K562 (cell line): ENCODE data around the gene SNTG2. TPM values are rescaled to one million over a fixed set of nuclear protein-coding genes. Genes with fewer than 3 reads are reported as not detected.

ENCODE experiments used
- ATAC-seq: fragments of 200-7000 bp; cut with Tn5 transposase; 3 replicates; pipeline ENCODE4 v1.9.1; 2020; ENCODE audit warnings: moderate library complexity
- BruUV-seq: library from RNA; stranded (reverse); fragments of 400-500 nt; replicated peaks from 2 replicates; lab custom pipeline; 2021; lab: Mats Ljungman, UMichigan
- CTCF ChIA-PET: fragments of 300-600 bp; formaldehyde crosslinking; extraction: SDS; loops from one replicate; lab custom pipeline; 2021; ENCODE audit warnings: low intra/inter-chr PET ratio; lab: Yijun Ruan, JAX
- POLR2A ChIA-PET: fragments of 300-600, 350-650 bp; sonication (Branson Sonifier 250); formaldehyde crosslinking; extraction: SDS; loops from one replicate; lab custom pipeline; 2021; ENCODE audit warnings: antibody characterized with exemption, inconsistent platforms; lab: Yijun Ruan, JAX
- DNase-seq, 4 experiments: peaks; one replicate each; pipeline versions ENCODE4 v3.0.0 to v3.0.0-alpha.2; 2011 to 2018; ENCODE audit warnings: low spot score in 3 of 4, mixed read lengths in 3 of 4; ENCODE audit errors: extremely low read depth in 1 of 4
- FAIRE-seq: peaks from 2 replicates; lab custom pipeline; 2011; peaks lifted over from hg19 to GRCh38; lab: Jason Lieb, UNC
- H2AFZ ChIP-seq: 2 replicates; pipeline ENCODE4 v1.6.0; 2011; ENCODE audit warnings: low read depth, low read length, control low read depth, inconsistent platforms
- H3K27ac ChIP-seq: fragments of 200-600 bp; 3 replicates; pipeline ENCODE4 v1.8.0; 2011; ENCODE audit warnings: low read depth, mild to moderate bottlenecking, control low read depth, inconsistent platforms, low read length, moderate library complexity, mixed read lengths; ENCODE audit errors: extremely low read depth
- H3K27me3 ChIP-seq, 2 experiments: fragments of 300-600 bp in 1 of 2; 2 replicates in 1 of 2; 3 replicates in 1 of 2; pipeline versions ENCODE4 v1.6.0 to v1.8.0; 2011; ENCODE audit warnings: inconsistent platforms in 2 of 2, low read length in 2 of 2, mild to moderate bottlenecking in 1 of 2, mixed read lengths in 1 of 2, moderate library complexity in 1 of 2; ENCODE audit not compliant: control insufficient read depth in 2 of 2, insufficient read depth in 2 of 2
- H3K36me3 ChIP-seq: fragments of 300-600 bp; 3 replicates; pipeline ENCODE4 v1.8.0; 2011; ENCODE audit warnings: mild to moderate bottlenecking, low read length, inconsistent platforms; ENCODE audit not compliant: control insufficient read depth, insufficient read depth
- H3K4me1 ChIP-seq, 2 experiments: fragments of 200-600 bp in 1 of 2; replicated peaks in 1 of 2; 2 replicates in 1 of 2; 3 replicates in 1 of 2; pipeline versions ENCODE4 v1.5.1 to v1.8.0; 2011; ENCODE audit warnings: inconsistent platforms in 2 of 2, low read length in 2 of 2, mild to moderate bottlenecking in 1 of 2, mixed read lengths in 1 of 2, moderate library complexity in 1 of 2; ENCODE audit not compliant: control insufficient read depth in 2 of 2, insufficient read depth in 2 of 2
- H3K4me2 ChIP-seq: 2 replicates; pipeline ENCODE4 v1.6.1; 2011; ENCODE audit warnings: low read length, control low read depth, inconsistent platforms, mixed read lengths; ENCODE audit not compliant: insufficient read depth
- H3K4me3 ChIP-seq: fragments of 200-600 bp; sonication (generic), shearing (Covaris generic); 2 replicates; pipeline ENCODE4 v1.5.1; 2016; ENCODE audit warnings: control low read depth, inconsistent platforms
- H3K79me2 ChIP-seq: fragments of 200-600 bp; 3 replicates; pipeline ENCODE4 v1.8.0; 2011; ENCODE audit warnings: low read length, inconsistent platforms; ENCODE audit not compliant: control insufficient read depth, insufficient read depth
- H3K9ac ChIP-seq, 2 experiments: 2 replicates each; pipeline versions ENCODE4 v1.6.0 to v1.6.1; 2011; ENCODE audit warnings: low read depth in 2 of 2, low read length in 2 of 2, control low read depth in 1 of 2, inconsistent platforms in 1 of 2, mild to moderate bottlenecking in 1 of 2, mixed read lengths in 1 of 2; ENCODE audit not compliant: insufficient read depth in 1 of 2
- H3K9me1 ChIP-seq: one replicate; pipeline ENCODE4 v1.6.0; 2011; ENCODE audit warnings: inconsistent platforms, mild to moderate bottlenecking, low read length, moderate library complexity; ENCODE audit not compliant: control insufficient read depth, insufficient read depth
- H3K9me3 ChIP-seq: replicated peaks from 2 replicates; pipeline ENCODE4 v1.5.1; 2011; ENCODE audit warnings: low read depth, low read length, inconsistent platforms; ENCODE audit not compliant: control insufficient read depth, insufficient read depth
- H4K20me1 ChIP-seq: replicated peaks from 2 replicates; pipeline ENCODE4 v1.6.1; 2011; ENCODE audit warnings: low read length, inconsistent platforms, mixed read lengths; ENCODE audit not compliant: control insufficient read depth, insufficient read depth
- E2F1 ChIP-seq: sonication (generic); formaldehyde crosslinking; IDR thresholded peaks from 2 replicates; pipeline ENCODE4 v1.8.1; 2023; ENCODE audit warnings: mild to moderate bottlenecking, missing genetic modification reagents, moderate library complexity
- IRF2 ChIP-seq: sonication (generic); formaldehyde crosslinking; IDR thresholded peaks from 2 replicates; pipeline ENCODE4 v1.8.1; 2022; ENCODE audit warnings: mild to moderate bottlenecking, missing genetic modification reagents
- NKRF ChIP-seq: fragments of 450-650 bp; IDR thresholded peaks from 2 replicates; pipeline ENCODE4 v1.6.1; 2016; ENCODE audit warnings: borderline replicate concordance
- SIN3B ChIP-seq: fragments of 450-650 bp; IDR thresholded peaks from 2 replicates; pipeline ENCODE4 v1.6.1; 2017; ENCODE audit warnings: low read depth, mild to moderate bottlenecking, moderate library complexity
- SMAD3 ChIP-seq: fragments of 450-650 bp; formaldehyde crosslinking; conservative IDR thresholded peaks from 2 replicates; pipeline ENCODE4 v1.4.0; 2020; ENCODE audit warnings: mild to moderate bottlenecking
- TAL1 ChIP-seq: fragments of 450-650 bp; IDR thresholded peaks from 2 replicates; pipeline ENCODE4 v1.6.1; 2016; ENCODE audit warnings: mild to moderate bottlenecking
- ZNF217 ChIP-seq: sonication (generic); formaldehyde crosslinking; IDR thresholded peaks from 2 replicates; pipeline ENCODE4 v1.8.0; 2022; ENCODE audit warnings: mild to moderate bottlenecking, missing genetic modification reagents
- WGBS: fragments of 100-300 bp; shearing (Covaris generic); methylation state at CpG from one replicate; pipeline ENCODE4 v1.1.6; 2016; ENCODE audit warnings: low coverage, mixed read lengths; ENCODE audit not compliant: insufficient coverage; ENCODE audit errors: missing lambda C conversion rate; 5-methylcytosine and 5-hydroxymethylcytosine counted together
- in situ Hi-C: fragments of 300-500 bp; cut with MboI; formaldehyde crosslinking; loops from 4 replicates; pipeline ENCODE4 v1.15.0; 2018; ENCODE audit warnings: inconsistent platforms, mixed read lengths
- intact Hi-C: fragments of 100-400 bp; cut with micrococcal nuclease; formaldehyde crosslinking; loops from 2 replicates; pipeline ENCODE4 v1.14.2; 2022
- polyA plus RNA-seq, 8 experiments: library from polyadenylated mRNA; depleted of rRNA in 4 of 8; stranded (reverse) in 5 of 8; unstranded in 3 of 8; fragments of >200 nt; fragmentation: Nextera tagmentation in 2 of 8; fragmentation: Illumina TruSeq in 1 of 8; extraction: Ambion mirVana in 2 of 8; extraction: Trizol in 1 of 8; gene quantifications; 2 replicates each; pipeline versions ENCODE4 v1.2.1 to v1.2.3, GENCODE V29; 2011 to 2014; ENCODE audit warnings: inconsistent platforms in 1 of 8, missing spikeins in 1 of 8
- total RNA-seq, 7 experiments: library from RNA; depleted of rRNA in 6 of 7; stranded (reverse); fragments of >200 nt in 6 of 7; fragmentation: Illumina TruSeq in 2 of 7; extraction: Trizol in 2 of 7; gene quantifications; 2 replicates each; pipeline versions ENCODE4 v1.2.1 to v1.2.3, GENCODE V29; 2011 to 2021; ENCODE audit warnings: low replicate concordance in 1 of 7

Gene SNTG2
- total and polyA plus RNA-seq, 9 of the 15 experiments (the other 6 are each of a cell fraction or from before 2014, with no cell fraction given), result not detected

GRCh38 chr2:1283871-1284270 lies 333.2 kb downstream of the SNTG2 start:
- no peak overlapping the region for H3K9ac ChIP-seq
- POLR2A ChIA-PET, result no interaction called here
- peaks cover 0 to 18% of the 10 kb centered on the region in 2 experiments; a peak in 2 of 5 replicates for H3K27me3 ChIP-seq
- H3K9me3 ChIP-seq, result no peaks in the 10 kb centered on the region
- H2AFZ ChIP-seq, result no peak overlapping the region
- ATAC-seq (no peak), DNase-seq (no peak), FAIRE-seq (no peak)
- CTCF ChIA-PET, result no interaction called here
- H3K4me3 ChIP-seq, result no peak overlapping the region
- no peaks in the 10 kb centered on the region for H3K9me1 ChIP-seq
- no peaks in the 10 kb centered on the region for H3K79me2 ChIP-seq
- intact Hi-C loops (no loop called here), in situ Hi-C loops (no loop called here)
- H3K27ac ChIP-seq, result no peak overlapping the region
- no peaks in the 10 kb centered on the region for H3K36me3 ChIP-seq
- 3% methylated on average over 10 of the region's 10 CpGs for WGBS
- H4K20me1 ChIP-seq, result no peaks in the 10 kb centered on the region
- TF ChIP-seq E2F1 (no peak), TAL1 (no peak), ZNF217 (CRISPR knock-in tag) (no peak), SMAD3 (CRISPR knock-in tag) (no peak), IRF2 (no peak), NKRF (no peak), SIN3B (no peak)
- TF ChIP-seq, all 486 proteins: peak for 0
- H3K4me2 ChIP-seq, result no peak overlapping the region
- BruUV-seq, result no TSS peak
- H3K4me1 ChIP-seq, result peaks cover 0 to 6% of the 10 kb centered on the region in 2 experiments; a peak in 1 of 5 replicates
